ENCODE data around the gene SPATS1. TPM values are rescaled to one million over a fixed set of nuclear protein-coding genes. Genes with fewer than 3 reads are reported as not detected.
"Not testable (repeated sequence)": the region's sequence is repeated elsewhere in the genome, so short reads cannot be mapped to it uniquely, and the experiment has no call there.

SPATS1 gene
- total and polyA plus RNA-seq, 10 donors = not detected

DNA sequence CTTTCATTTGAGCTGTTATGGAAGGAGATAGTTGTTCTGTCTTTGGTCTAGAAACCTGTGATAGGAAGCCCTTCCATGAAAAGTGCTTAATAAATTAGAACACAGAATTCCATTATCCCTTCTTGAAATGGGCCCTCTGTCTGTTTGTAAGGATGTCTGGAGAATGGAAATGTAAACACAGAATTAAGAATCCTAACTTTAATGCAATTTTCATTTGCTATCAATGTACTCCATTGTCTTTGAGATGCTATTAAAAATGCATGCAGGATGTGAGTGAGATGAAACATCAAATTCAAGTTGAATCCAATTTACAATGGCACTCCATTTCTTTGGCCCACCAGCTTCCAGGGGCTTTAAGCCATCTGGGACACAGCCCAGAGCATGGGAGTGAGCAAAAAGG lies 15.4 kb upstream of the SPATS1 start:
- no peaks in the 10 kb centered on the region for H3K4me1 ChIP-seq
- no peaks in the 10 kb centered on the region for H3K36me3 ChIP-seq
- intact Hi-C loops (cut with DNase I; ENCODE audit: low total_unique reads) = no loop called here
- no peak for TF ChIP-seq POLR2AphosphoS5 (IDR thresholded peaks at IDR 0.05)
- TF ChIP-seq CTCF (IDR thresholded peaks at IDR 0.05 in 8 of 11, conservative IDR thresholded peaks at IDR 0.05 in 3 of 11) = no peak
- TF ChIP-seq POLR2A (IDR thresholded peaks at IDR 0.05) = no peak
- H3K9me3 ChIP-seq = no peaks in the 10 kb centered on the region
- DNase-seq = no peak
- no peak overlapping the region for H3K4me3 ChIP-seq
- no peak overlapping the region for H3K27ac ChIP-seq
- H3K27me3 ChIP-seq (replicated peaks in 1 of 7) = peaks cover 0 to 28% (median 14%) of the 10 kb centered on the region in 7 donors

GRCh38 chr6:44327760-44328159 lies 14.7 kb upstream of the SPATS1 start:
- peaks cover 0 to 32% (median 14%) of the 10 kb centered on the region in 7 donors for H3K27me3 ChIP-seq (replicated peaks in 1 of 7)
- TF ChIP-seq POLR2AphosphoS5 (IDR thresholded peaks at IDR 0.05) (no peak), CTCF (IDR thresholded peaks at IDR 0.05 in 8 of 11, conservative IDR thresholded peaks at IDR 0.05 in 3 of 11) (no peak), POLR2A (IDR thresholded peaks at IDR 0.05) (no peak)
- no peaks in the 10 kb centered on the region for H3K9me3 ChIP-seq
- H3K4me1 ChIP-seq = no peaks in the 10 kb centered on the region
- WGBS, 5 donors = 66 to 86% (median 73%) methylated on average over 2 of the region's 2 CpGs
- H3K36me3 ChIP-seq = no peaks in the 10 kb centered on the region
- H3K4me3 ChIP-seq = no peak overlapping the region
- DNase-seq = no peak
- no peak overlapping the region for H3K27ac ChIP-seq
- intact Hi-C loops (cut with DNase I; ENCODE audit: low total_unique reads) = no loop called here

GRCh38 chr6:44328203-44328602 lies 14.2 kb upstream of the SPATS1 start:
- H3K4me1 ChIP-seq; H3K27ac ChIP-seq; intact Hi-C loops (cut with DNase I; ENCODE audit: low total_unique reads); DNase-seq; H3K36me3 ChIP-seq; H3K9me3 ChIP-seq; H3K4me3 ChIP-seq: not testable (repeated sequence)
- H3K27me3 ChIP-seq (replicated peaks in 1 of 7) = peaks cover 0 to 32% (median 14%) of the 10 kb centered on the region in 7 donors
- WGBS, 5 donors = 31 to 52% (median 44%) methylated on average over 5 to 7 of the region's 9 CpGs

- WGBS, 5 donors = 65 to 74% (median 71%) methylated on average over 5 of the region's 5 CpGs
- Histone ChIP-seq H3K9me3 (no peaks in the 10 kb centered on the region), H3K27me3 (replicated peaks in 1 of 7) (peaks cover 0 to 32% (median 14%) of the 10 kb centered on the region in 7 donors), H3K4me1 (peaks cover 0 to 13% (median 2%) of the 10 kb centered on the region in 6 donors), H3K27ac (no peak overlapping the region), H3K4me3 (no peak overlapping the region), H3K36me3 (no peaks in the 10 kb centered on the region)
- TF ChIP-seq POLR2A (IDR thresholded peaks at IDR 0.05) = no peak
- TF ChIP-seq CTCF (IDR thresholded peaks at IDR 0.05 in 8 of 11, conservative IDR thresholded peaks at IDR 0.05 in 3 of 11) = no peak
- no peak for TF ChIP-seq POLR2AphosphoS5 (IDR thresholded peaks at IDR 0.05)
- intact Hi-C loops (cut with DNase I; ENCODE audit: low total_unique reads) = no loop called here
- no peak for DNase-seq
Observed at GRCh38 chr6:44329858-44330257, 12.6 kb upstream of the SPATS1 start.

GRCh38 chr6:44332585-44332984 lies 9.9 kb upstream of the SPATS1 start:
- Histone ChIP-seq H3K27me3 (replicated peaks in 1 of 7) (peaks cover 0 to 32% (median 14%) of the 10 kb centered on the region in 7 donors), H3K36me3 (no peaks in the 10 kb centered on the region), H3K4me1 (peaks cover 0 to 13% (median 2%) of the 10 kb centered on the region in 6 donors), H3K9me3 (no peaks in the 10 kb centered on the region), H3K27ac (no peak overlapping the region), H3K4me3 (no peak overlapping the region)
- TF ChIP-seq POLR2AphosphoS5 (IDR thresholded peaks at IDR 0.05) (no peak), CTCF (IDR thresholded peaks at IDR 0.05 in 8 of 11, conservative IDR thresholded peaks at IDR 0.05 in 3 of 11) (no peak), POLR2A (IDR thresholded peaks at IDR 0.05) (no peak)
- intact Hi-C loops (cut with DNase I; ENCODE audit: low total_unique reads) = no loop called here
- no peak for DNase-seq
- WGBS, 5 donors = 49 to 80% (median 63%) methylated on average over 7 of the region's 7 CpGs
